ENCODE measurements around the gene ADAMTS3.

ADAMTS3 gene

GRCh38 chr4:72330381-72330780 lies 238.6 kb downstream of the ADAMTS3 start:
- no peak for FAIRE-seq

- peak; percentile 89 for FAIRE-seq
These were observed 242.1 kb downstream of the ADAMTS3 start for GRCh38 chr4:72326692-72327632.

- no peak for FAIRE-seq
These were observed 243.8 kb downstream of the ADAMTS3 start for GRCh38 chr4:72325215-72325614.

GRCh38 chr4:72323227-72323626 lies 245.8 kb downstream of the ADAMTS3 start:
- no peak for FAIRE-seq

GRCh38 chr4:72320223-72320948 lies 248.6 kb downstream of the ADAMTS3 start:
- no peak for FAIRE-seq

- no peak for FAIRE-seq
These were observed 249.4 kb downstream of the ADAMTS3 start for GRCh38 chr4:72319601-72320021.

- FAIRE-seq = no peak
These were observed 250.4 kb downstream of the ADAMTS3 start for GRCh38 chr4:72318421-72319170.

GRCh38 chr4:72314869-72315268 lies 254.2 kb downstream of the ADAMTS3 start:
- no peak for FAIRE-seq

- no peak for FAIRE-seq
These were observed 255.9 kb downstream of the ADAMTS3 start for GRCh38 chr4:72313121-72313520.

- no peak for FAIRE-seq
These were observed 256.9 kb downstream of the ADAMTS3 start for GRCh38 chr4:72312032-72312650.

GRCh38 chr4:72311291-72311690 lies 257.7 kb downstream of the ADAMTS3 start:
- FAIRE-seq = no peak

GRCh38 chr4:72305620-72306019 lies 263.4 kb downstream of the ADAMTS3 start:
- FAIRE-seq = no peak

GRCh38 chr4:72305080-72305479 lies 263.9 kb downstream of the ADAMTS3 start:
- FAIRE-seq = no peak

GRCh38 chr4:72302981-72303704 lies 265.9 kb downstream of the ADAMTS3 start:
- peak; percentile 41 for FAIRE-seq

GRCh38 chr4:72301759-72302158 lies 267.3 kb downstream of the ADAMTS3 start:
- FAIRE-seq = no peak

- FAIRE-seq = no peak
These were observed 268.9 kb downstream of the ADAMTS3 start for GRCh38 chr4:72300126-72300525.

- FAIRE-seq = peak; percentile 94
These were observed 273.0 kb downstream of the ADAMTS3 start for GRCh38 chr4:72295966-72296557.

- no peak for FAIRE-seq
These were observed 278.3 kb downstream of the ADAMTS3 start for GRCh38 chr4:72290737-72291136.

- no peak for FAIRE-seq
These were observed 282.1 kb downstream of the ADAMTS3 start for GRCh38 chr4:72286910-72287309.

GRCh38 chr4:72286185-72286584 lies 282.8 kb downstream of the ADAMTS3 start:
- peak; percentile 94 for FAIRE-seq

- no peak for FAIRE-seq
These were observed 285.7 kb downstream of the ADAMTS3 start for GRCh38 chr4:72283357-72283756.

GRCh38 chr4:72280252-72280651 lies 288.8 kb downstream of the ADAMTS3 start:
- FAIRE-seq = no peak

All from A204.1 (cell line).